GM23338 (cell line): ENCODE results near the gene DSCAML1. TPM values are rescaled to one million over a fixed set of nuclear protein-coding genes. Genes with fewer than 3 reads are reported as not detected.

ENCODE experiments used
- ATAC-seq: fragments of 200-7000 bp; cut with Tn5 transposase; 3 replicates; pipeline ENCODE4 v1.9.1; 2020
- DNase-seq: peaks from one replicate; pipeline ENCODE4 v3.0.0-alpha.2; 2015; ENCODE audit warnings: low spot score
- H2AFZ ChIP-seq: fragments of 200-600 bp; sonication (generic); 2 replicates; pipeline ENCODE4 v1.8.0; 2016; ENCODE audit warnings: antibody characterized with exemption, mild to moderate bottlenecking, moderate library complexity
- H3F3A ChIP-seq: fragments of 200-600 bp; sonication (generic); replicated peaks from 2 replicates; pipeline ENCODE4 v1.8.0; 2017; ENCODE audit warnings: antibody characterized with exemption, mixed run types, low read depth
- H3K27ac ChIP-seq: fragments of 200-600 bp; sonication (generic); 2 replicates; pipeline ENCODE4 v1.6.1; 2016; ENCODE audit warnings: low read depth
- H3K27me3 ChIP-seq: fragments of 200-600 bp; sonication (generic); 2 replicates; pipeline ENCODE4 v1.8.0; 2016; ENCODE audit warnings: mild to moderate bottlenecking, mixed run types, moderate library complexity; ENCODE audit not compliant: insufficient read depth
- H3K36me3 ChIP-seq: fragments of 200-600 bp; sonication (generic); 2 replicates; pipeline ENCODE4 v1.8.0; 2016; ENCODE audit warnings: mild to moderate bottlenecking; ENCODE audit not compliant: insufficient read depth
- H3K4me1 ChIP-seq: fragments of 200-600 bp; sonication (generic); 2 replicates; pipeline ENCODE4 v1.8.0; 2016; ENCODE audit warnings: mild to moderate bottlenecking, moderate library complexity; ENCODE audit not compliant: insufficient read depth
- H3K4me2 ChIP-seq: fragments of 200-600 bp; sonication (generic); 2 replicates; pipeline ENCODE4 v1.7.1; 2017; ENCODE audit warnings: mixed run types
- H3K4me3 ChIP-seq: fragments of 200-600 bp; sonication (generic); 2 replicates; pipeline ENCODE4 v1.6.1; 2016; ENCODE audit warnings: mixed run types
- H3K79me2 ChIP-seq: fragments of 200-600 bp; sonication (generic); replicated peaks from 2 replicates; pipeline ENCODE4 v1.8.0; 2017; ENCODE audit warnings: mild to moderate bottlenecking; ENCODE audit not compliant: insufficient read depth
- H3K9me2 ChIP-seq: fragments of 200-600 bp; sonication (generic); 2 replicates; pipeline ENCODE4 v1.8.0; 2017; ENCODE audit not compliant: insufficient read depth
- H4K20me1 ChIP-seq: fragments of 200-600 bp; sonication (generic); replicated peaks from 2 replicates; pipeline ENCODE4 v1.8.0; 2017; ENCODE audit warnings: mild to moderate bottlenecking; ENCODE audit not compliant: insufficient read depth
- H3K27ac Mint-ChIP-seq: 2 replicates; pipeline ENCODE4 v1.8.0; 2020; ENCODE audit warnings: inconsistent platforms, mild to moderate bottlenecking, moderate library complexity, mixed read lengths
- H3K27me3 Mint-ChIP-seq: 3 replicates; pipeline ENCODE4 v1.8.0; 2022; ENCODE audit warnings: low read depth, mild to moderate bottlenecking, moderate library complexity, mixed read lengths, inconsistent platforms; ENCODE audit not compliant: insufficient read depth, poor library complexity
- H3K36me3 Mint-ChIP-seq: 3 replicates; pipeline ENCODE4 v1.8.0; 2021; ENCODE audit warnings: low read depth, mild to moderate bottlenecking, inconsistent platforms, moderate library complexity, mixed read lengths
- H3K4me1 Mint-ChIP-seq: 3 replicates; pipeline ENCODE4 v1.8.0; 2020; ENCODE audit warnings: mild to moderate bottlenecking, inconsistent platforms, mixed read lengths
- H3K4me3 Mint-ChIP-seq: 3 replicates; pipeline ENCODE4 v1.8.0; 2021; ENCODE audit warnings: moderate library complexity, mild to moderate bottlenecking, inconsistent platforms, mixed read lengths
- H3K9me3 Mint-ChIP-seq: 3 replicates; pipeline ENCODE4 v1.8.0; 2020; ENCODE audit warnings: moderate library complexity, mild to moderate bottlenecking, inconsistent platforms, mixed read lengths
- CREB1 ChIP-seq: fragments of 250-450 bp; sonication (Bioruptor Pico); IDR thresholded peaks from 2 replicates; pipeline ENCODE4 v1.5.0; 2020; ENCODE audit warnings: low read depth, mild to moderate bottlenecking, moderate library complexity
- CTCF ChIP-seq, 2 experiments: fragments of 200-600 bp in 1 of 2; sonication (generic) in 1 of 2; conservative IDR thresholded peaks; 2 replicates each; pipeline versions ENCODE4 v1.5.1 to v1.6.1; 2016 to 2017; ENCODE audit warnings: antibody characterized with exemption in 2 of 2, low read depth in 2 of 2, mild to moderate bottlenecking in 2 of 2, moderate library complexity in 1 of 2
- EZH2phosphoT487 ChIP-seq: fragments of 200-600 bp; sonication (generic); IDR thresholded peaks from one replicate; pipeline ENCODE4 v1.8.1; 2018; ENCODE audit warnings: antibody characterized with exemption; ENCODE audit not compliant: unreplicated experiment
- JUNB ChIP-seq: IDR thresholded peaks from one replicate; pipeline ENCODE4 v1.6.1; 2016; ENCODE audit warnings: antibody characterized with exemption; ENCODE audit not compliant: unreplicated experiment
- NANOG ChIP-seq: IDR thresholded peaks from 2 replicates; pipeline ENCODE4 v1.6.1; 2016; ENCODE audit warnings: antibody characterized with exemption, borderline replicate concordance
- POLR2AphosphoS5 ChIP-seq: IDR thresholded peaks from 2 replicates; pipeline ENCODE4 v1.6.1; 2016; ENCODE audit warnings: antibody characterized with exemption, low read depth
- STAT1 ChIP-seq: IDR thresholded peaks from one replicate; pipeline ENCODE4 v1.6.1; 2016; ENCODE audit warnings: antibody characterized with exemption; ENCODE audit not compliant: unreplicated experiment
- ZNF114 ChIP-seq: fragments of 250-450 bp; sonication (Bioruptor Pico); IDR thresholded peaks from 2 replicates; pipeline ENCODE4 v1.5.0; 2020; ENCODE audit warnings: mild to moderate bottlenecking, moderate library complexity
- ZNF331 ChIP-seq: fragments of 250-450 bp; sonication (Bioruptor Pico); IDR thresholded peaks from 2 replicates; pipeline ENCODE4 v1.5.0; 2020; ENCODE audit warnings: low read depth, mild to moderate bottlenecking, moderate library complexity
- ZNF462 ChIP-seq: fragments of 250-450 bp; sonication (Bioruptor Pico); IDR thresholded peaks from 2 replicates; pipeline ENCODE4 v1.5.0; 2020; ENCODE audit warnings: mild to moderate bottlenecking, moderate library complexity
- polyA plus RNA-seq: library from polyadenylated mRNA; unstranded; fragments of >200 nt; fragmentation: Nextera tagmentation; extraction: Ambion mirVana; gene quantifications from 2 replicates; pipeline ENCODE4 v1.2.1, GENCODE V29; 2016
- total RNA-seq: library from RNA; depleted of rRNA; stranded (reverse); fragments of >200 nt; shearing (Covaris generic); gene quantifications from 2 replicates; pipeline ENCODE4 v1.2.3, GENCODE V29; 2014
- TF ChIP-seq, protein P1 (sequence below): IDR thresholded peaks from 2 replicates; pipeline ENCODE4 v1.6.1; 2016; ENCODE audit warnings: antibody characterized with exemption

DSCAML1 gene
- total and polyA plus RNA-seq, 2 experiments from 2014 or later: 0.17 TPM; not detected in 1

DNA sequence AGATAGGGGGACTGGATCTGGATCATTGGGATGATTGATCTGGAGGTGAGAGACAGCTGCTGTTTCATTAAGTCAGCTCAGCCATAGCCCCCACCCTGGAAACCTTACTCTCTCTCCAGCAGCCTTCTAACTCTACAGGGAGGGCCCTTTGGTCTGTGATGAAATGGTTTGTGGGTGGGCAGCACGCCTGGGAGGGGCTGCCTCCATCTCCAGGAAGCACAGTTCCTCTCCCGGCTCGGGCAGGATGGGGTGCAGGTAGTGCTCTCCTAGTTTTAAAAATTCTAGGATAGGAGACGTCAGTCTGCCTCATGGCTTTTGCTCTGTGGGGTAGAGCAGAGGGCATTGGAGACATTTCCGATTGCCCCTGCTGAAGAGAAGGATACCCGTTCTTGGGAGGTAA, 379.7 kb downstream of the DSCAML1 start:
- H3K36me3 Mint-ChIP-seq: no peaks in the 10 kb centered on the region; the same call in 2 of the 3 replicates
- H3K4me3 ChIP-seq: no peak overlapping the region
- H3K27me3 ChIP-seq: no peaks in the 10 kb centered on the region
- no peak for ATAC-seq
- no peak overlapping the region for H3K4me3 Mint-ChIP-seq
- H3K79me2 ChIP-seq: no peaks in the 10 kb centered on the region
- peaks cover 2% of the 10 kb centered on the region; the same call in 1 of the 3 replicates for H3K4me1 Mint-ChIP-seq
- H3K4me2 ChIP-seq: no peak overlapping the region
- H3K36me3 ChIP-seq: no peaks in the 10 kb centered on the region
- peaks cover 9% of the 10 kb centered on the region for H3K27me3 Mint-ChIP-seq
- H3F3A ChIP-seq: no peaks in the 10 kb centered on the region
- H3K9me2 ChIP-seq: no peaks in the 10 kb centered on the region
- no peak for TF ChIP-seq ZNF114 (CRISPR knock-in tag)
- no peak for TF ChIP-seq ZNF331 (CRISPR knock-in tag)
- no peak for TF ChIP-seq JUNB
- TF ChIP-seq POLR2AphosphoS5: no peak
- TF ChIP-seq NANOG: no peak
- no peak for TF ChIP-seq STAT1
- no peak for TF ChIP-seq EZH2phosphoT487
- TF ChIP-seq, protein P1, sequence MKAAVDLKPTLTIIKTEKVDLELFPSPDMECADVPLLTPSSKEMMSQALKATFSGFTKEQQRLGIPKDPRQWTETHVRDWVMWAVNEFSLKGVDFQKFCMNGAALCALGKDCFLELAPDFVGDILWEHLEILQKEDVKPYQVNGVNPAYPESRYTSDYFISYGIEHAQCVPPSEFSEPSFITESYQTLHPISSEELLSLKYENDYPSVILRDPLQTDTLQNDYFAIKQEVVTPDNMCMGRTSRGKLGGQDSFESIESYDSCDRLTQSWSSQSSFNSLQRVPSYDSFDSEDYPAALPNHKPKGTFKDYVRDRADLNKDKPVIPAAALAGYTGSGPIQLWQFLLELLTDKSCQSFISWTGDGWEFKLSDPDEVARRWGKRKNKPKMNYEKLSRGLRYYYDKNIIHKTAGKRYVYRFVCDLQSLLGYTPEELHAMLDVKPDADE: no peak
- no peak for TF ChIP-seq CREB1 (CRISPR knock-in tag)
- TF ChIP-seq ZNF462: no peak
- no peak for TF ChIP-seq CTCF (conservative IDR thresholded peaks at IDR 0.05; ENCODE audit: low read depth in 2 of 2)
- H3K27ac ChIP-seq: no peak overlapping the region
- no peak for DNase-seq
- no peak overlapping the region for H2AFZ ChIP-seq
- no peaks in the 10 kb centered on the region for H3K9me3 Mint-ChIP-seq
- no peaks in the 10 kb centered on the region for H3K4me1 ChIP-seq
- no peaks in the 10 kb centered on the region for H4K20me1 ChIP-seq
- no peak overlapping the region for H3K27ac Mint-ChIP-seq
